Endodermal cell (in vitro differentiated cells): Measurements from ENCODE around the gene SCNN1A. TPM values are rescaled to one million over a fixed set of nuclear protein-coding genes. Genes with fewer than 3 reads are reported as not detected.

ENCODE experiments used
- DNase-seq: peaks from one replicate; pipeline ENCODE4 v3.0.0-alpha.2; 2017
- H3K27ac ChIP-seq: 2 replicates; pipeline ENCODE4 v1.5.1; 2013; ENCODE audit warnings: mild to moderate bottlenecking, low read depth, low read length, moderate library complexity
- H3K27me3 ChIP-seq: 2 replicates; pipeline ENCODE4 v1.6.1; 2013; ENCODE audit warnings: mild to moderate bottlenecking, low read length, moderate library complexity; ENCODE audit not compliant: insufficient read depth, control insufficient read depth, poor library complexity, severe bottlenecking
- H3K36me3 ChIP-seq: 2 replicates; pipeline ENCODE4 v1.7.0; 2013; ENCODE audit warnings: mild to moderate bottlenecking, low read length, moderate library complexity; ENCODE audit not compliant: control insufficient read depth, insufficient read depth
- H3K4me1 ChIP-seq: one replicate; pipeline ENCODE4 v1.7.0; 2013; ENCODE audit warnings: low read length; ENCODE audit not compliant: control insufficient read depth, insufficient read depth
- H3K4me3 ChIP-seq: 2 replicates; pipeline ENCODE4 v1.5.1; 2013; ENCODE audit warnings: mild to moderate bottlenecking, low read length, moderate library complexity
- H3K9ac ChIP-seq: 2 replicates; pipeline ENCODE4 v1.6.1; 2013; ENCODE audit warnings: mild to moderate bottlenecking, low read length, moderate library complexity; ENCODE audit not compliant: poor library complexity, severe bottlenecking; ENCODE audit errors: extremely low read depth
- H3K9me3 ChIP-seq: 2 replicates; pipeline ENCODE4 v1.6.1; 2013; ENCODE audit warnings: mild to moderate bottlenecking, low read length, moderate library complexity; ENCODE audit not compliant: control insufficient read depth
- H3K27ac Mint-ChIP-seq: 2 replicates; pipeline ENCODE4 v1.8.0; 2020; ENCODE audit warnings: mixed read lengths
- H3K27me3 Mint-ChIP-seq: 2 replicates; pipeline ENCODE4 v1.8.0; 2021; ENCODE audit warnings: mild to moderate bottlenecking, mixed read lengths; ENCODE audit not compliant: insufficient read depth
- H3K36me3 Mint-ChIP-seq: 2 replicates; pipeline ENCODE4 v1.8.0; 2020; ENCODE audit warnings: low read depth, mixed read lengths
- H3K4me1 Mint-ChIP-seq: 2 replicates; pipeline ENCODE4 v1.8.0; 2020; ENCODE audit warnings: mixed read lengths
- H3K4me3 Mint-ChIP-seq: 2 replicates; pipeline ENCODE4 v1.8.0; 2020; ENCODE audit warnings: mild to moderate bottlenecking, moderate library complexity, mixed read lengths
- H3K9me3 Mint-ChIP-seq: 2 replicates; pipeline ENCODE4 v1.8.0; 2020; ENCODE audit warnings: mild to moderate bottlenecking, mixed read lengths
- CTCF ChIP-seq: fragments of 200-600 bp; sonication (generic); conservative IDR thresholded peaks from 2 replicates; pipeline ENCODE4 v1.5.0; 2021; ENCODE audit warnings: antibody characterized with exemption, mild to moderate bottlenecking
- WGBS, 2 experiments: methylation state at CpG; one replicate each; pipeline versions ENCODE4 v1.1.5 to v1.1.7; 2013; ENCODE audit warnings: missing lambda C conversion rate in 2 of 2, mixed read lengths in 1 of 2; ENCODE audit not compliant: insufficient coverage in 1 of 2, insufficient read length in 1 of 2; 5-methylcytosine and 5-hydroxymethylcytosine counted together
- total RNA-seq, 2 donors: library from RNA; stranded (reverse); fragmentation: NEBNext Ultra II Directional in 1 of 2; extraction: Animal tissue kit (Norgen Biotek cat#: 25700) in 1 of 2; gene quantifications; 2 replicates in 1 of 2; 3 replicates in 1 of 2; pipeline ENCODE4 v1.2.1, GENCODE V29; 2021

SCNN1A gene
- total RNA-seq, 2 donors from 2014 or later, result 32.1 to 87.7 TPM

DNA sequence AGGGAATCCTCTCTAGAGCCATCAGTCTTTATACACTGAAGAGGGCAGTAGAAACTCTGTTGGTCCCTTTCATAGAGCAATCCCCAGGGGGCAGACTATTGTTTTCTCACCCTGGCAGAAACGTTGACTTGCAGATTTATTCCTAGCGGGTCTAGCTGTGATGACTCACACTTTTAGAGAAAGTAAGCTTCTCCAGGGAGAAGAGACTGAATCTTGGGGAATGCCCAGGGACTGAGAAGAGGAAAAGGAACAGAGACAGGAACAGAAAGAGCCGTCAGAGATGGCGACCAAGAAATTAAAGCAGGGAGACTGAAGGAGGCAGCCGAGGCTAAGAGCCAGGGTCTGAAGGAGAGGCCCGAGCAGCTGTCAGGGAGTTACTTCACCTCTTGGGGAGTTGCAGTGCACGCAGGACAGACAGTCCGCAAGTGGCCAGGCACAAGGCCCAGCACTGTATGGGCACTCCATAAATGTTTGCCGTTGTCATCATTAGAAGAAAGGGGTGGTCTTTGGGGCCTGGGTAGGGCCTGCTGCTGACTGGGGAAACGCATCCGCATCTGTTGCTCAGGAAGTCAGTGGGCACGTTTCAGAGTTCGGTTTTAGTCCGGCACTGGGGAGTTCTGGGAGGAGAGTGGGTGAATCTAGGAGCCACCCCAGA is 51.9 kb downstream of the SCNN1A start:
- H3K9me3 ChIP-seq, result no peaks in the 10 kb centered on the region
- peak; percentile 94 for DNase-seq
- no peaks in the 10 kb centered on the region for H3K27me3 ChIP-seq
- H3K4me1 ChIP-seq, result peaks cover 5% of the 10 kb centered on the region
- H3K4me3 ChIP-seq, result peak overlapping the region; percentile 8
- 16% methylated on average over 14 of the region's 14 CpGs for WGBS, 2 experiments
- peaks cover 46% of the 10 kb centered on the region for H3K4me1 Mint-ChIP-seq
- no peaks in the 10 kb centered on the region for H3K27me3 Mint-ChIP-seq
- peak overlapping the region; percentile 34 for H3K4me3 Mint-ChIP-seq
- no peaks in the 10 kb centered on the region for H3K36me3 ChIP-seq
- H3K36me3 Mint-ChIP-seq, result peaks cover 31% of the 10 kb centered on the region
- TF ChIP-seq CTCF, result peak; percentile 89
- no peaks in the 10 kb centered on the region for H3K9me3 Mint-ChIP-seq
- peak overlapping the region; percentile 91 for H3K27ac ChIP-seq
- H3K9ac ChIP-seq, result peak overlapping the region; percentile 21
- H3K27ac Mint-ChIP-seq, result peak overlapping the region; percentile 79

DNA sequence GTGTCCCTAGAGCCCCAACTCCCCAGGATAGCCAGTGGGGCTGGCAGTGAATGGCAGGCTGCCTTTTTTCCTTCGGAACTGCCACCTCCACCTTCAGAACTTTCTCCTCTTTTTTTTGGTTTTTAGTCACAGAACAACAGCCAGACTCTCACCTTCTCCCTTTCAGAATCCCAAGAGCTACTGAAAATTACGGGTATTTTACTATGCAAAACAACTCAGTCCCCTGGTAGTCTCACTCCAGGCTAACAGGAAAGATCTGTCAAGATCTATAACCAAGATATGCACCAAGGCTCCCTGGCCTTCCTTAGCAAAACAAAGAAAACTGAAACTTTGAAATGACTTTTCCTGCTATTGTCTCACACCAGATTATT is 52.4 kb downstream of the SCNN1A start:
- Mint-ChIP-seq H3K4me1 (peaks cover 46% of the 10 kb centered on the region), H3K27ac (peak overlapping the region; percentile 79), H3K27me3 (no peaks in the 10 kb centered on the region), H3K4me3 (peak overlapping the region; percentile 34), H3K9me3 (no peaks in the 10 kb centered on the region), H3K36me3 (peaks cover 31% of the 10 kb centered on the region)
- Histone ChIP-seq H3K27me3 (no peaks in the 10 kb centered on the region), H3K4me1 (peaks cover 5% of the 10 kb centered on the region), H3K9me3 (no peaks in the 10 kb centered on the region), H3K4me3 (peak overlapping the region; percentile 8), H3K9ac (no peak overlapping the region), H3K27ac (peak overlapping the region; percentile 91), H3K36me3 (no peaks in the 10 kb centered on the region)
- no peak for TF ChIP-seq CTCF
- 2 to 6% methylated on average over 2 of the region's 2 CpGs for WGBS, 2 experiments
- DNase-seq, result peak; percentile 79

GRCh38 chr12:6322352-6322751 is 53.0 kb downstream of the SCNN1A start:
- H3K4me3 Mint-ChIP-seq, result no peak overlapping the region
- H3K27me3 Mint-ChIP-seq, result no peaks in the 10 kb centered on the region
- H3K9me3 Mint-ChIP-seq, result no peaks in the 10 kb centered on the region

More at GRCh38 chr12:6322352-6322751, 53.0 kb downstream of the SCNN1A start:
- Histone ChIP-seq H3K36me3 (no peaks in the 10 kb centered on the region), H3K4me3 (no peak overlapping the region), H3K27me3 (no peaks in the 10 kb centered on the region), H3K27ac (peak overlapping the region; percentile 91), H3K9me3 (no peaks in the 10 kb centered on the region), H3K4me1 (peaks cover 5% of the 10 kb centered on the region), H3K9ac (no peak overlapping the region)
- no peak for TF ChIP-seq CTCF
- peaks cover 50% of the 10 kb centered on the region for H3K4me1 Mint-ChIP-seq
- H3K27ac Mint-ChIP-seq, result peak overlapping the region; percentile 79
- WGBS, 2 experiments, result 78% methylated on average over 4 of the region's 4 CpGs; no CpG with 5 or more reads in 1 of the 2 experiments
- peaks cover 33% of the 10 kb centered on the region for H3K36me3 Mint-ChIP-seq
- DNase-seq, result peak; percentile 71
